GM11168 (cell line): Measurements from ENCODE around the gene SMPD3.

Source experiments
- in situ Hi-C: fragments of 300-500 bp; cut with MboI; formaldehyde crosslinking; loops from one replicate; pipeline ENCODE4 v1.12.0; 2022; ENCODE audit warnings: low sequenced_read_pairs; ENCODE audit not compliant: unreplicated experiment

SMPD3 gene

DNA sequence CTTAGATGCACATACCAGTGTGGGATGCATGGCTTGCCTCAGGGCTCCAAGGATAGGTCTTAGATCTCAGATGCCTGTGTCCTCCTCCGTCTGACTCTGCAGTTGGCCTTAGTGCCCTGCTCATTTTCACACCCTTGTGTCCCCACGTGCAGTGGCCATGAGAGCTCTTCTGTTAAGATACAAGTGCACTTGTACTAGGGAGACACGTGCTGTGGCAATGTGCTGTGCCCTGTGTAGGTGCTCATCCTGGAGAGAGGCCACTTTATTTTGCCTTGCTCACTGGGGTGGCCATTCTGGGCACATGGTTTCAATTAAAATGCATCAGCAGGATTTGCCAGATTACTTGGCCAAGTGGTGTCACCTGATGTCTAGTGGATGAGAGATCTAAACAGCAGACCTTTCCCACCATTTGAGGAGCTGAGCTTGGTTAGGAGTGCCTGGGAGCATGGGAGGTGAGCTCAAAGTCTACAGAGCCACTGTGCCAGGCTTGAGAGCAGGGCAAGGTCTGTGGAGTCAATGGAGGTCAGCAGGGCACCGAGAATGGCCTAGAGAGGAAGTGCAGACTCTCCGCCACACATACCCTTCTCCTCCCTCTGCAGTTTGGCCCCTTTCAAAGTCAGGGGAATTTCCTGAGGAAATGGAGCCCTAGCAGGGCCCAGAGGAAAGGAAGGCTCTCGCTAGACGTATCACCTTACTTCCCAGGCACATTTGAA, 25.2 kb upstream of the SMPD3 start:
- in situ Hi-C loops = no loop called here

DNA sequence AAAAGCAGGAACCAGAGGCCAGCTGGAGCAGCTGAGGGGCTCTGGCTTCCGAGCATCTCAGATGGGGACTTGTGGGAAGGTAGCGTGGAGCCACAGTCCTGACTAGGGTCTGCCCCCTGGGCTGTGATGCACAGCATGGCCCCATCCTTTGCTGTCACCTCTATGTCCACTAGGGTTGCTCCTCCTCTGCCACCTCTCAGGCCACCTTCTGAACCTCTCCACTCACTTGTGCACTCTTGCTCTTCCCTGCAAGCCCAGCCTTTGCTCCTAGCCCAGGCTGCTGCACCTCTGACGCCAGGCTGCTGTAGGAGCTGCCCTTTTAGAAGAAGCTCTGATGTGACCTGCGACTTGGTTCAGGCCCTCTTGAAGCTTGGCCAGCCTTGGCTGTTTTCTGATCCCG, 24.3 kb upstream of the SMPD3 start:
- in situ Hi-C loops = no loop called here

DNA sequence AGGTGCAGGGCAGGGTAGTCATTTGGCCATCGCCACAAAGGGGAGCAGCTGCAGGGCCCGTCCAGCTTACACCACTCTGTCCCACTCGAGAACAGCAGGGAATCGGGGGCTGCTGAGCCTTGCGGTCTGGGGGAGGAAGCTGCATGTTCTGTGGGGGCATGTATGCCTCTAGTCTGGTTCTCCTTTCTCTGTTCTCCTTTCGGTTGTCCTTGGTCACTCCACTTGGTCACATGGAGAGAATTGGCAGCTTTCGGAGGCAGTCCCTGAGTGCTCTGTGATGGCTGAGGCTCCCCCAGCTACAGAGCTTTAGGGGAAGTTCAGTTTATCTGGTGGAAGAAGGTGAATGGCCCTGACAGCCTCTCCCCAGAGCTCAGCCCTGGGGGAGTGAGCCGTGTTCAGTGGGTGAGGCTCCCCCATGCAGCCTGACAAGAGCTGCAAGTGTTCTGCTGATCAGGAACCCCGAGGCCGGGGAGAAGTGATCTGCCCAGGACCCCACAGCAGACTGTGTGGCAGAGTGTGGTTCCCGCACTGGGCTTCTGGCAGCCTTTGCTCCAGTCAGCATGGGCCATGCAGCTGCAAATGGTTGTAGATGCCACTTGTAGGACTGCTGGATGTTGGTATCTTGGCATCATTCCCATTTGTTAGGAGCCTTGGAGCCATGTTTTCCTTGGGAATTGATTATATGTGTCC, 22.3 kb upstream of the SMPD3 start:
- in situ Hi-C loops = no loop called here

DNA sequence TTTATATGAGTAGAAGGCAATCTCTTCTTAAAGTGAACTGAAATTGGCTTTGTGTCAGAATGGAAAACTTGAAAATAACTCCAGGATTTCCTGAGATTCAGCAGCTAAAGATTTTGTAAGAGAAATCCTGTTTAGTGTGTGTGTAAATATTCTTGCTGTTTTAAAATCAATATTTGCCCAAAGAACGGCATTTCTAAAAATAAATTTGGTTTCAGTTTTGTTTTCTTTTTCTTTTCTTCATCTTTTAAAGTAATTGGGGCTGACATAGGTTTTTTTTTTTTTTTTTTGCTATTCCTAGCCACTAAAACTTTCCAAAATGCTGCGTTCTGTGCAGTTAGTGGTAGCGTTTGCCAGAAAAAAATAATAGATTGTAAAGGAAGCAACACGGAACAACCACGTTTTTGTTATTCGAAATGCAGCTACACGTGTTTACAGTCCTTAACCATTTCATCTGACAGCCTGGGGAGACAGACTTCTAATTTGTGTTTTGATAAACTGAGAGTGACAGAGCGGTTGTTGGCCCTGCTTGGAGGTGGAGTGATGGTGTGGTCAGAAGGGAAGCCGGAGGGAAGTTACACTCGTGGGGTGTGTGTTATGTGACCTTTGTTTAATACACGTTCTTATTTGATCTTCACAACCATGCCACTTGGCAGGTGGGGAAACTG, 21.6 kb upstream of the SMPD3 start:
- in situ Hi-C loops = no loop called here

GRCh38 chr16:68468842-68469241, 20.5 kb upstream of the SMPD3 start:
- in situ Hi-C loops = no loop called here

DNA sequence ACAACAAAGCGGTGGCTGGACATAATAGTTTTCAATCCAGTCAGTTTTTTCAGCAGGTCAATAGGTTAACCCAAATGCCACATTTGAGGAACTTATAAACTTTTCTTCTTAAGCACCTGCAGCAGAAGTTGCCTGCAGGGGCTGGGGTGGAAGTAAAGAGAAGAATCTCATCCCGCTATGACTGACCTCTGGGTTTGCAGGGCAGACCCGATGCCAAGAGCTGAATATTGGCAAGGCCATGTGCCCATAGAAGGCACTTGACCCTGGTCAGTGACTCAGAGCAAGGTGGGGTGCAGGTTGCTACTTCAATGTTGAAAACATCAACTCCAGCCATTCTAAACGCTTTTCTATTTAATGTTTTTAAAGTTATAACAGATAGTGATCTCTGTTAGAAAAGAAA, 17.9 kb upstream of the SMPD3 start:
- in situ Hi-C loops = no loop called here

DNA sequence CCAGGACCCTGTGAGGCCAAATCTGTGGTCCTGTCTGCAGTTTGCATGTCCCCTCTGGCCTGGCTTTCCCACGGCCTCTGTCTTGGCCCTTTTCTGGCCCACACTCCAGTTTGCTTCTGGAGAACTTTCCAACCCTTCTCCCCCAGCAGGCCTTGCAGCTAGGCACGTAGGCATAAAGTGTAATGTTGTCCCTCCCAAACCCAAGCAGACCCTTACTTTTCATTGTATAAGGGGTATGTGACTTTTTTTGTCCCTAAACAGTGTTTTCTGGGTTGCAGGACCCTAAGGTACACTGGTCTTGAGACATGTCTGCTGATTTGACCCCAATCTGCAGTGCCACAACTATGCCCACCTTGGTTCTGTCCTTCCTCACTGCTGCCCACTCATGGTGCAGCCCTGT, 15.6 kb upstream of the SMPD3 start:
- in situ Hi-C loops = no loop called here

DNA sequence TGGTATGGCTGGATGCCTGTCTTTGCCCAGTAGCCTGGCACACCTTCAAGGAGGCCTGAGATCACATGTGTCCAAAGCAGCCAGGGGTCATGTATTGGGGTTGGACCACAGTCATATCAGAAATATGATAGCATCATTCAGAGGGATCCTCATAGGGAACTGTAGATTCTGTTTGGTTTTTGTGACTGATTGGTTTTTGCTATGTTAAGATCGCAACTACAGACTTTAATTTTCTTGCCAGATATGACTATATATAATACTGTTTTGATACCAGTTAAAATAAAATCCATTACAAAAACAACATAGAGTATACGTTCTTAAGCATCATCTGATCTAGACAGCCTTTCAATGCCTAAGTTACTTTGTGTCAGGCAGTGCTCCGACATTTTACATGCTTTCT, 11.8 kb upstream of the SMPD3 start:
- in situ Hi-C loops = no loop called here

- in situ Hi-C loops = no loop called here
These were observed 11.1 kb upstream of the SMPD3 start for GRCh38 chr16:68459457-68459856.

GRCh38 chr16:68458551-68458950, 10.2 kb upstream of the SMPD3 start:
- in situ Hi-C loops = no loop called here

DNA sequence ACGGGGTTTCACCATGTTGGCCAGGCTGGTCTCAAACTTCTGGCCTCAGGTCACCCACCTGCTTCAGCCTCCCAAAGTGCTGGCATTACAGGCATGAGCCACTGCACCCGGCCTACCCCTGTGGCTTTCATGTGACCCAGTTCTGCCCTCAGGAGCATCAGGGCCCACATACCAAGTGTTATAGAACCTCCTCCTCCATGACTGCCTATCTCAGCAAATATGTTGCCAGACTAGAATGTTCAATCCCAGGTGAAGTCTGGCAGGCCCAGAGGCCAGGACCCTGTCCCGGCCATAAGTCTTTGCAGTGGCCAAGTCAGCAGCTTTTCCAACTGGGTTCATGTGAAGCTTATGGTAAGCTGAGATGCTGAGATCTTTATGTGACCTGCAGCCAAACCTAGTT, 9.8 kb upstream of the SMPD3 start:
- in situ Hi-C loops = no loop called here

DNA sequence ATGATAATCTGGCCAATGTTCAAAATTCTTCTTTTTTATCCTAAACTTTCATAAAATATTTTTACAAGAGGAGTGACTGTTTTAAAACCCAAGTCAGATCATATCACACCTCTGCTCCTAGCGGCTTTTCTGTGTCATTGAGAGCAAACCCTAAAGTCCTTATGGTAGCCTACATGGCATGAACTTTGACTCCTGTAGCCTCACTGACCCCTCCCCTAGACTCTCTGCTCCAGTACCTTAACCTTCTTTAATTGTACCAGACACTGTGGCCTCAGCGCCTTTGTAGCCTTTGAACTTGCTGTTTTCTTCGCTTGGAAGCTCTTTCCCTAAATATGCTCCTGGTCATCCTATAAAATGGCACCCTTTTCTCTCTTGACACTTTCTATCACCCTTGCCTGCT, 7.3 kb upstream of the SMPD3 start:
- in situ Hi-C loops = no loop called here

GRCh38 chr16:68454920-68455435, 6.7 kb upstream of the SMPD3 start:
- in situ Hi-C loops = no loop called here

GRCh38 chr16:68453816-68454215, 5.5 kb upstream of the SMPD3 start:
- in situ Hi-C loops = no loop called here

- in situ Hi-C loops = no loop called here
These were observed 3.9 kb upstream of the SMPD3 start for GRCh38 chr16:68452176-68452575.

DNA sequence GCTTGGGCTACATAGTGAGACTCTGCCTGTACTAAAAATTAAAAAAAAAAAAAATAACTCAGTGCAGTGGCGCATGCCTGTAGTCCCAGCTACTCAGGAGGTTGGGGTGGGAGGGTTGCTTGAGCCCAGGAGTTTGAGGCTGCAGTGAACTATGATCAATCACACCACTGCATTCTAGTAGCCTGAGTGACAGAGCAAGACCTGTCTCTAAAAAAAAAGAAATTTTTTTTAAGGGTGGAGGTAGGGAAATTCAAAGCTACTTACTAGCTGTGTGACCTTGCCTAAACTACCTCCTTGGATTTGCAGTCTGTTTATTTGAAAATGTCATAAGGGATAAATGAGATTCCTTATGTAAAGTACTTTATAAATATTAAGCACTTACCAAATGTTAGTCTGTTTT, 3.4 kb upstream of the SMPD3 start:
- in situ Hi-C loops = no loop called here

DNA sequence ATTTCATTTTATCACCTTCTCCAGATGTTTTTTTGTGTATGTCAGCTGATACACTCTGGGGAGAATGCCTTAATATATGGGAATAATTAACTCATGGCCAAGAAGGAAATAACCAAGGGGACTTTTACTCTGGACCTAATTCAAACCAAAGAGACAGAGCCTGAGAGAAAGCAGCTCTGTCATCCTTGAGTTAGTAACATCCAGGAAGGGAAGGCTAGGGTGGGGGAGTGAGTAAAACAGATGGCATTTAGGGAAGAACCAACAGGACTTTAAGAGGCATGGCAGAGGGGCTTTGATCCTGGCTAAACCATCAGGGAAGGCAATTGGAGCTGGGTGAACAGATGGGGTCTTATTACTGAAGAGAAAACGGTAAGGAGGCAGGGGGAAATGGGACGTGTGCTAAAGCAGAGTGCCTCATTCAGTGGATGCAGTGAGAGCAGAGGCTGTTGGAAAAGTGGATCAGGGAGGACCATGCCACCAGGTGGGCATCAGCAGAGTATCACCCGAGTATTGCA, 2.5 kb upstream of the SMPD3 start:
- in situ Hi-C loops = no loop called here

GRCh38 chr16:68447653-68448359, 502 bp downstream of the SMPD3 start:
- in situ Hi-C loops = loop anchor here (5.0 kb wide), 1 partner anchor 69 kb away; no protein-coding TSS in a partner anchor

- in situ Hi-C loops = loop anchor here (5.0 kb wide), 1 partner anchor 70 kb away; no protein-coding TSS in a partner anchor
These were observed 1.3 kb downstream of the SMPD3 start for GRCh38 chr16:68446681-68447652.
